ENCODE data around the gene DGKI. TPM values are rescaled to one million over a fixed set of nuclear protein-coding genes. Genes with fewer than 3 reads are reported as not detected.

The DGKI gene
- total and polyA plus RNA-seq, 2 of the 4 experiments (the other 2 are of a cell fraction) = 3.9 to 15.8 TPM

- peaks cover 5% of the 10 kb centered on the region for H3K9me1 ChIP-seq (ENCODE audit: insufficient read depth, low read length)
- H2AK5ac ChIP-seq (ENCODE audit: low read depth, low read length) = no peak overlapping the region
- dilution Hi-C loops (cut with HindIII; ENCODE audit: low sequenced_read_pairs, unreplicated experiment) = no loop called here
- H2AK9ac ChIP-seq (replicated peaks; ENCODE audit: low read depth, low read length, poor library complexity) = no peak overlapping the region
- H3K27me3 ChIP-seq (ENCODE audit: control insufficient read depth, insufficient read depth, low read length) = no peaks in the 10 kb centered on the region
- no peak overlapping the region for H3K23ac ChIP-seq (ENCODE audit: low read depth, low read length)
- no peak overlapping the region for H3K56ac ChIP-seq (ENCODE audit: extremely low read depth, insufficient read depth, low read length)
- no peaks in the 10 kb centered on the region for H3K79me1 ChIP-seq (ENCODE audit: low read depth in 1 of 2, low read length in 2 of 2)
- no peak overlapping the region for H2BK120ac ChIP-seq (ENCODE audit: low read depth, low read length)
- no peak overlapping the region for H3K14ac ChIP-seq (replicated peaks; ENCODE audit: low read depth, low read length)
- H3K36me3 ChIP-seq (ENCODE audit: control insufficient read depth, insufficient read depth, low read length) = no peaks in the 10 kb centered on the region
- no peak overlapping the region for H3K27ac ChIP-seq (ENCODE audit: insufficient read depth, low read length)
- ChIA-PET POLR2A (ENCODE audit: unreplicated experiment) (no interaction called here), CTCF (interaction anchor here (3.3 kb wide), 1 partner anchor 9 kb away, joined by 14 read pairs; no protein-coding TSS in a partner anchor)
- no peak overlapping the region for H3K4me2 ChIP-seq (ENCODE audit: low read depth, low read length)
- no peak overlapping the region for H3K4ac ChIP-seq (ENCODE audit: low read depth, low read length)
- peaks cover 4% of the 10 kb centered on the region; the same call in 1 of the 2 replicates for H3K4me1 ChIP-seq (ENCODE audit: control insufficient read depth, insufficient read depth, low read length)
- no TSS peak for BruUV-seq (replicated peaks)
- no peak overlapping the region for H4K8ac ChIP-seq (ENCODE audit: low read depth in 2 of 2, low read length in 2 of 2)
- DNase-seq (no peak), ATAC-seq (ENCODE audit: low read depth) (no peak)
- in situ Hi-C loops (cut with MboI; ENCODE audit: low sequenced_read_pairs) = no loop called here
- H4K91ac ChIP-seq (ENCODE audit: insufficient read depth, low read depth, low read length) = no peak overlapping the region
- no peaks in the 10 kb centered on the region for H4K20me1 ChIP-seq (ENCODE audit: insufficient read depth, low read length)
- no peak overlapping the region for H3K9ac ChIP-seq (ENCODE audit: low read depth, low read length)
- no peak overlapping the region for H3K18ac ChIP-seq (ENCODE audit: low read depth, low read length)
- no peak overlapping the region for H2BK5ac ChIP-seq (ENCODE audit: low read depth, low read length, poor library complexity, severe bottlenecking)
- H3K4me3 ChIP-seq (ENCODE audit: insufficient read depth, low read depth, low read length) = no peak overlapping the region
- no peak overlapping the region for H2AFZ ChIP-seq (replicated peaks; ENCODE audit: low read length, poor library complexity)
- no peaks in the 10 kb centered on the region for H3K9me3 ChIP-seq (ENCODE audit: control insufficient read depth, insufficient read depth, low read length)
- TF ChIP-seq RAD21 (IDR thresholded peaks at IDR 0.05; ENCODE audit: low read length) = no peak
- no peak for TF ChIP-seq POLR2A (IDR thresholded peaks at IDR 0.05; ENCODE audit: low read depth, low read length)
- no peak for TF ChIP-seq FOS (IDR thresholded peaks at IDR 0.05; ENCODE audit: low read depth, low read length)
- no peak for TF ChIP-seq NFE2L2 (IDR thresholded peaks at IDR 0.05; ENCODE audit: low read depth, low read length)
- no peak for TF ChIP-seq MXI1 (IDR thresholded peaks at IDR 0.05; ENCODE audit: borderline replicate concordance, low read depth, low read length)
- TF ChIP-seq, protein P1, sequence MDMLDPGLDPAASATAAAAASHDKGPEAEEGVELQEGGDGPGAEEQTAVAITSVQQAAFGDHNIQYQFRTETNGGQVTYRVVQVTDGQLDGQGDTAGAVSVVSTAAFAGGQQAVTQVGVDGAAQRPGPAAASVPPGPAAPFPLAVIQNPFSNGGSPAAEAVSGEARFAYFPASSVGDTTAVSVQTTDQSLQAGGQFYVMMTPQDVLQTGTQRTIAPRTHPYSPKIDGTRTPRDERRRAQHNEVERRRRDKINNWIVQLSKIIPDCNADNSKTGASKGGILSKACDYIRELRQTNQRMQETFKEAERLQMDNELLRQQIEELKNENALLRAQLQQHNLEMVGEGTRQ (IDR thresholded peaks at IDR 0.05; ENCODE audit: low read depth, low read length) = no peak
- TF ChIP-seq CEBPB (IDR thresholded peaks at IDR 0.05; ENCODE audit: low read depth, low read length) = no peak
- TF ChIP-seq ELK1 (IDR thresholded peaks at IDR 0.05; ENCODE audit: borderline replicate concordance, low read depth, low read length) = no peak
- no peak for TF ChIP-seq CHD1 (IDR thresholded peaks at IDR 0.05; ENCODE audit: low read depth, low read length)
- no peak for TF ChIP-seq MAZ (IDR thresholded peaks at IDR 0.05; ENCODE audit: borderline replicate concordance, low read depth, low read length)
- TF ChIP-seq MAFK (IDR thresholded peaks at IDR 0.05; ENCODE audit: low read depth, low read length) = no peak
- H2BK15ac ChIP-seq (ENCODE audit: low read depth, low read length) = no peak overlapping the region
- WGBS, 2 experiments (ENCODE audit: extremely low coverage in 2 of 2, insufficient read length in 1 of 2) = no CpG with 5 or more reads among the region's 6 CpGs
- H2BK20ac ChIP-seq (ENCODE audit: low read depth, low read length) = no peak overlapping the region
- intact Hi-C loops (cut with micrococcal nuclease) = no loop called here
- no peak overlapping the region for H4K5ac ChIP-seq (ENCODE audit: low read depth, low read length)
These were observed 210.9 kb downstream of the DGKI start for GRCh38 chr7:137635874-137636273.
